Kidney (tissue), 14 donors: ENCODE measurements around the gene MTA3. TPM values are rescaled to one million over a fixed set of nuclear protein-coding genes. Genes with fewer than 3 reads are reported as not detected.

ENCODE experiments used
- DNase-seq, 5 donors: peaks; one replicate each; pipeline ENCODE4 v3.0.0-alpha.2; 2013 to 2020
- FAIRE-seq: peaks from 2 replicates; lab custom pipeline; 2012; peaks lifted over from hg19 to GRCh38; lab: Jason Lieb, UNC
- H3K27ac ChIP-seq, 2 donors: one replicate each; pipeline ENCODE4 v1.7.0; 2013; ENCODE audit warnings: low read depth in 2 of 2, low read length in 2 of 2, inconsistent platforms in 1 of 2
- H3K27me3 ChIP-seq: one replicate; pipeline ENCODE4 v1.7.1; 2013; ENCODE audit warnings: low read length, inconsistent platforms; ENCODE audit not compliant: control insufficient read depth, insufficient read depth
- H3K36me3 ChIP-seq, 3 donors: one replicate each; pipeline versions ENCODE4 v1.7.0 to v1.7.1; 2013; ENCODE audit warnings: low read length in 3 of 3, control low read depth in 1 of 3, inconsistent platforms in 1 of 3; ENCODE audit not compliant: insufficient read depth in 3 of 3, control insufficient read depth in 2 of 3
- H3K4me1 ChIP-seq, 3 donors: one replicate each; pipeline versions ENCODE4 v1.7.0 to v1.7.1; 2013; ENCODE audit warnings: low read length in 3 of 3, inconsistent platforms in 1 of 3, low read depth in 1 of 3; ENCODE audit not compliant: control insufficient read depth in 2 of 3, insufficient read depth in 2 of 3
- H3K4me3 ChIP-seq, 3 donors: one replicate each; pipeline versions ENCODE4 v1.7.0 to v1.8.1; 2013; ENCODE audit warnings: low read length in 3 of 3, control low read depth in 1 of 3, inconsistent platforms in 1 of 3
- H3K9ac ChIP-seq, 3 donors: one replicate each; pipeline versions ENCODE4 v1.7.0 to v1.7.1; 2013; ENCODE audit warnings: low read length in 3 of 3, control low read depth in 1 of 3, inconsistent platforms in 1 of 3
- H3K9me3 ChIP-seq, 3 donors: one replicate each; pipeline versions ENCODE4 v1.7.0 to v1.7.1; 2013; ENCODE audit warnings: low read length in 3 of 3, control low read depth in 1 of 3, inconsistent platforms in 1 of 3; ENCODE audit not compliant: control insufficient read depth in 2 of 3, insufficient read depth in 1 of 3
- intact Hi-C: fragments of 100-400 bp; cut with DNase I; formaldehyde crosslinking; loops from one replicate; pipeline ENCODE4 v1.11.1; 2022
- polyA plus RNA-seq: library from polyadenylated mRNA; stranded (reverse); fragments of 350-450 nt; fragmentation: Illumina TruSeq; extraction: RNeasy Lipid Tissue Mini Kit (QIAGEN cat#74804); gene quantifications from one replicate; pipeline ENCODE4 v1.2.3, GENCODE V29; 2014; ENCODE audit warnings: low read depth, low replicate concordance; ENCODE audit not compliant: insufficient read depth
- total RNA-seq: library from RNA; stranded (reverse); fragmentation: NEBNext Ultra II Directional; extraction: Animal tissue kit (Norgen Biotek cat#: 25700); gene quantifications from one replicate; pipeline ENCODE4 v1.2.1, GENCODE V29; 2021
- TF ChIP-seq, protein P1 (sequence below): IDR thresholded peaks from 3 replicates; pipeline ENCODE4 v1.5.1; 2012; ENCODE audit warnings: mild to moderate bottlenecking, moderate library complexity, borderline replicate concordance; ENCODE audit not compliant: insufficient read depth; ENCODE audit errors: extremely low read depth
- donor health status: control.
- donor health status: control.
- donor health status: control.
- donor health status: control.
- donor health status: control.
- donor health status: DM: yes; HTN: yes; CAD: no.
- donor health status: Normal renal cell carcinoma (clear cell type).

MTA3 gene
- total and polyA plus RNA-seq, 2 donors from 2014 or later: 27.7 to 35.2 TPM

DNA sequence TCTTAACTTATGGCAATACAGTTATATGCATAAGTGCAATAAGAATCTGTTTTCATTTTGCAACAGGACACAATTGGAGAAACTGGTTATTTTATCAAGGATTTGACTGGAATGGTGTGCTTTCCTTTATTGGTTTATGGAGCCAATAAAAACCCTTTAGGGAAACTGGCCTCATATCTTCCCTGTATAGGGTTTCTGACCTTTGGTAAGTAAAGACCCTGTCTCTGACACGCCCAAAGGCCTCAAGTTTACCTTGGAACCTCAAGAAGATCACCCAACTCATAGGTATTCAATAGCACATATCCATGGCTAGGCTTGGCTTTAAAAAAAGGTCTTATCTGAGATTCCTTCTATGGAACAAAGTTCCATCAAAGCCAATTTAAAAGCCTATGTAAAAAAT, 212.7 kb downstream of the MTA3 start:
- Histone ChIP-seq H3K4me3 (no peak overlapping the region), H3K27ac (no peak overlapping the region), H3K36me3 (peaks cover 0 to 2% (median 0%) of the 10 kb centered on the region in 3 donors), H3K27me3 (no peaks in the 10 kb centered on the region), H3K9me3 (no peaks in the 10 kb centered on the region), H3K4me1 (peaks cover 0 to 8% (median 7%) of the 10 kb centered on the region in 3 donors), H3K9ac (no peak overlapping the region)
- intact Hi-C loops: no loop called here
- no peak for FAIRE-seq
- DNase-seq: no peak
- TF ChIP-seq, protein P1, sequence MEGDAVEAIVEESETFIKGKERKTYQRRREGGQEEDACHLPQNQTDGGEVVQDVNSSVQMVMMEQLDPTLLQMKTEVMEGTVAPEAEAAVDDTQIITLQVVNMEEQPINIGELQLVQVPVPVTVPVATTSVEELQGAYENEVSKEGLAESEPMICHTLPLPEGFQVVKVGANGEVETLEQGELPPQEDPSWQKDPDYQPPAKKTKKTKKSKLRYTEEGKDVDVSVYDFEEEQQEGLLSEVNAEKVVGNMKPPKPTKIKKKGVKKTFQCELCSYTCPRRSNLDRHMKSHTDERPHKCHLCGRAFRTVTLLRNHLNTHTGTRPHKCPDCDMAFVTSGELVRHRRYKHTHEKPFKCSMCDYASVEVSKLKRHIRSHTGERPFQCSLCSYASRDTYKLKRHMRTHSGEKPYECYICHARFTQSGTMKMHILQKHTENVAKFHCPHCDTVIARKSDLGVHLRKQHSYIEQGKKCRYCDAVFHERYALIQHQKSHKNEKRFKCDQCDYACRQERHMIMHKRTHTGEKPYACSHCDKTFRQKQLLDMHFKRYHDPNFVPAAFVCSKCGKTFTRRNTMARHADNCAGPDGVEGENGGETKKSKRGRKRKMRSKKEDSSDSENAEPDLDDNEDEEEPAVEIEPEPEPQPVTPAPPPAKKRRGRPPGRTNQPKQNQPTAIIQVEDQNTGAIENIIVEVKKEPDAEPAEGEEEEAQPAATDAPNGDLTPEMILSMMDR: no peak

DNA sequence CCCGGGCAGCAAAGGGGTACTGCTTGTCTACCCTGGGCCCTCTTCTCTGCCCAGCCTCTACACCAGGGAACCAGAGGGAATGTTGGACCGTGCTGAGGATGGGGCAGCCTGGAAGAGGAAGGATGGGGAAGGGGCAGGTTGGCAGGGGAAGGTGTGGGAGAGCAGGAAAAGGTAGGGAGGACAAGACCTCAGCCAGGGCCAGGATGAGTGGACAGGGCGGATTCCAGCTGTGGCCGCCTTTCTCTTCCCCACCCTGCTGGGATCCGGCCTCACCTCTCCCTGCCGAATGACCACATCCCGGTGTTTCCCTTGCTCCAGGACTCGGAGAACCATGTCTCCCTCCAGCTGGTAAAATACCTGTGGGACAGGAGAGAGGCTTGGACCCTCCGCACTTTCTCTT, 215.1 kb downstream of the MTA3 start:
- H3K27me3 ChIP-seq: no peaks in the 10 kb centered on the region
- H3K9me3 ChIP-seq: no peaks in the 10 kb centered on the region
- no peak for FAIRE-seq
- TF ChIP-seq, protein P1: no peak
- no peak overlapping the region for H3K9ac ChIP-seq
- H3K36me3 ChIP-seq: peaks cover 0 to 2% (median 0%) of the 10 kb centered on the region in 3 donors
- intact Hi-C loops: no loop called here
- H3K4me1 ChIP-seq: peaks cover 0 to 16% (median 12%) of the 10 kb centered on the region in 3 donors
- no peak overlapping the region for H3K27ac ChIP-seq
- no peak overlapping the region for H3K4me3 ChIP-seq
- DNase-seq: no peak

GRCh38 chr2:42784204-42784880, 215.9 kb downstream of the MTA3 start:
- H3K36me3 ChIP-seq: peaks cover 0 to 2% (median 0%) of the 10 kb centered on the region in 3 donors
- no peak for DNase-seq
- H3K4me1 ChIP-seq: peaks cover 0 to 20% (median 19%) of the 10 kb centered on the region in 3 donors
- no peak for FAIRE-seq
- no peak overlapping the region for H3K4me3 ChIP-seq
- TF ChIP-seq, protein P1: no peak
- H3K27me3 ChIP-seq: no peaks in the 10 kb centered on the region
- intact Hi-C loops: no loop called here
- H3K9ac ChIP-seq: no peak overlapping the region
- H3K9me3 ChIP-seq: no peaks in the 10 kb centered on the region
- no peak overlapping the region for H3K27ac ChIP-seq
